Astrocyte (in vitro differentiated cells and primary cell): ENCODE data around the gene MRPS18B.
"Not testable (repeated sequence)": the region's sequence is repeated elsewhere in the genome, so short reads cannot be mapped to it uniquely, and the experiment has no call there.

Source experiments
- CTCF ChIP-seq: IDR thresholded peaks from 2 replicates; pipeline ENCODE4 v1.5.1; 2011; ENCODE audit warnings: low read depth, mild to moderate bottlenecking, inconsistent platforms, low read length, moderate library complexity; ENCODE audit not compliant: insufficient read depth
- EZH2 ChIP-seq: IDR thresholded peaks from 2 replicates; pipeline ENCODE4 v1.6.1; 2012; ENCODE audit warnings: mild to moderate bottlenecking, low read length, inconsistent platforms; ENCODE audit not compliant: insufficient read depth

DNA sequence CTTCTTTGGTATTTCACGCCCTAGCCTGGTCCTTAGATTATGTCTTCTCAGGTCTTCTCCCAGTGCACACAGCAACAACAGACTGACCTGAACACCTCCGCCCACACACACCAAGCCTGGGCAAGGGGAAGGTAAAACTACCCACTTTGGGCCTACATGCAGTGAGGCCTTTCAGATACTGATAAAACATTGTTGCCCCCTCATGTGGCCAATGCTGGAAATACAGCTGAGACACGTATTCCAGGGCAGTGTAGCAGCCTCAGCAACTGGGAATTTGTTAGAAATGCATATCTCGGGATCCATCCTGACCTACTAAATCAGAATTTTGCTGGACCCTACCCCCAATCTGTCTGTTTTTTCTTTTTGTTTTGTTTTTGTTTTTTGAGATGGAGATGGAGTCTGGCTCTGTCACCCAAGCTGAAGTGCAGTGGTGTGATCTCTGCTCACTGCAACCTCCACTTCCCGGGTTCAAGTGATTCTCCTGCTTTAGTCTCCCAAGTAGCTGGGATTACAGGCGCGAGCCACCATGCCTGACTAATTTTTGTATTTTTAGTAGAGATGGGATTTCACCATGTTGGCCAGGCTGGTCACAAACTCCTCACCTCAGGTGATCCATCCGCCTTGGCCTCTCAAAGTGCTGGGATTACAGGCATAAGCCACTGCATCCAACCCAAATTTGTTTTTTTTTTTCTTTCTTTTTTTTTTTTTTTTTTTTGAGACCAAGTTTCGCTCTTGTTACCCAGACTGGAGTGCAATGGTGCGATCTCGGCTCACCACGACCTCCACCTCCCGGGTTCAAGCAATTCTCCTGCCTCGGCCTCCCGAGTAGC, 20.1 kb upstream of the MRPS18B start:
- peak; percentile 81 for TF ChIP-seq CTCF
- not testable (repeated sequence) for TF ChIP-seq EZH2
